ENCODE results near the gene GPR171.

Gene GPR171

GRCh38 chr3:151213151-151213550 is 10.1 kb upstream of the GPR171 start:
- DNase-seq: no peak

GRCh38 chr3:151210676-151211381 is 7.8 kb upstream of the GPR171 start:
- DNase-seq: no peak

- peak; percentile 40 for DNase-seq
Observed at GRCh38 chr3:151209654-151210053, 6.6 kb upstream of the GPR171 start.

- DNase-seq: no peak
Observed at GRCh38 chr3:151206201-151206600, 3.2 kb upstream of the GPR171 start.

GRCh38 chr3:151205482-151205881 is 2.5 kb upstream of the GPR171 start:
- no peak for DNase-seq

GRCh38 chr3:151204530-151205402 is 1.8 kb upstream of the GPR171 start:
- peak; percentile 26 for DNase-seq

- DNase-seq: peak; percentile 39
Observed at GRCh38 chr3:151201051-151201730, 1.8 kb downstream of the GPR171 start.

- DNase-seq: no peak
Observed at GRCh38 chr3:151200586-151200985, 2.4 kb downstream of the GPR171 start.

GRCh38 chr3:151199554-151200438 is 3.2 kb downstream of the GPR171 start:
- DNase-seq: peak; percentile 28

- no peak for DNase-seq
Observed at GRCh38 chr3:151198849-151199248, 4.2 kb downstream of the GPR171 start.

GRCh38 chr3:151197981-151198767 is 4.8 kb downstream of the GPR171 start:
- no peak for DNase-seq

GRCh38 chr3:151197228-151197627 is 5.8 kb downstream of the GPR171 start:
- DNase-seq: no peak

GRCh38 chr3:151196434-151196833 is 6.6 kb downstream of the GPR171 start:
- no peak for DNase-seq

GRCh38 chr3:151195826-151196225 is 7.2 kb downstream of the GPR171 start:
- no peak for DNase-seq

GRCh38 chr3:151192545-151192944 is 10.5 kb downstream of the GPR171 start:
- DNase-seq: no peak

- no peak for DNase-seq
Observed at GRCh38 chr3:151191095-151191494, 11.9 kb downstream of the GPR171 start.

GRCh38 chr3:151183265-151183671 is 19.7 kb downstream of the GPR171 start:
- DNase-seq: peak; percentile 31

- DNase-seq: no peak
Observed at GRCh38 chr3:151182349-151183079, 20.5 kb downstream of the GPR171 start.

GRCh38 chr3:151178208-151178845 is 24.7 kb downstream of the GPR171 start:
- no peak for DNase-seq

- DNase-seq: no peak
Observed at GRCh38 chr3:151175952-151176351, 27.1 kb downstream of the GPR171 start.

Data from CD4-positive, alpha-beta T cell treated with Interleukin-12 subunit alpha and Interleukin-12 subunit beta, for 1 hour (primary cell).